Sigmoid colon (tissue), 7 donors: ENCODE results near the gene SEMA5B. TPM values are rescaled to one million over a fixed set of nuclear protein-coding genes. Genes with fewer than 3 reads are reported as not detected.

ENCODE experiments used
- DNase-seq: peaks from one replicate; pipeline ENCODE4 v3.0.0-alpha.2; 2019
- H3K27ac ChIP-seq, 4 donors: fragments of 200-600 bp; sonication (generic); one replicate each; pipeline ENCODE4 v1.5.1; 2016 to 2019; ENCODE audit warnings: mild to moderate bottlenecking in 1 of 4
- H3K27me3 ChIP-seq, 3 donors: fragments of 200-600 bp; sonication (generic); one replicate each; pipeline ENCODE4 v1.5.1; 2019; ENCODE audit warnings: mild to moderate bottlenecking in 1 of 3
- H3K36me3 ChIP-seq, 4 donors: fragments of 200-600 bp; sonication (generic); one replicate each; pipeline ENCODE4 v1.5.1; 2016 to 2019
- H3K4me1 ChIP-seq, 4 donors: fragments of 200-600 bp; sonication (generic); one replicate each; pipeline ENCODE4 v1.5.1; 2017 to 2019
- H3K4me3 ChIP-seq, 4 donors: fragments of 200-600 bp; sonication (generic); one replicate each; pipeline ENCODE4 v1.5.1; 2017 to 2019; ENCODE audit warnings: mild to moderate bottlenecking in 2 of 4, moderate library complexity in 1 of 4
- H3K9me3 ChIP-seq, 4 donors: fragments of 200-600 bp in 3 of 4; sonication (generic) in 3 of 4; one replicate each; pipeline versions ENCODE4 v1.5.1 to v1.6.1; 2013 to 2019
- CTCF ChIP-seq, 4 experiments: fragments of 450-650 bp in 3 of 4; fragments of 200-600 bp in 1 of 4; IDR thresholded peaks; one replicate each; pipeline ENCODE4 v1.5.1; 2016 to 2019; ENCODE audit warnings: antibody characterized with exemption in 4 of 4, mild to moderate bottlenecking in 3 of 4, moderate library complexity in 2 of 4
- EP300 ChIP-seq, 4 donors: sonication (generic); formaldehyde crosslinking; IDR thresholded peaks; one replicate each; pipeline ENCODE4 v1.6.1; 2017; ENCODE audit warnings: antibody characterized with exemption in 4 of 4
- POLR2A ChIP-seq, 2 donors: fragments of 450-650 bp; IDR thresholded peaks; one replicate each; pipeline ENCODE4 v1.6.1; 2016; ENCODE audit warnings: antibody characterized with exemption in 2 of 2, mild to moderate bottlenecking in 2 of 2, moderate library complexity in 2 of 2
- POLR2AphosphoS5 ChIP-seq, 4 donors: sonication (generic); formaldehyde crosslinking; IDR thresholded peaks; one replicate each; pipeline ENCODE4 v1.6.1; 2017; ENCODE audit warnings: antibody characterized with exemption in 4 of 4
- WGBS, 2 donors: extraction: QIAGEN DNeasy Blood & Tissue Kit; methylation state at CpG; one replicate each; pipeline ENCODE4 v1.1.7; 2013; 5-methylcytosine and 5-hydroxymethylcytosine counted together
- intact Hi-C: fragments of 100-400 bp; cut with DNase I; formaldehyde crosslinking; loops from one replicate; pipeline ENCODE4 v1.15.1; 2023
- polyA plus RNA-seq, 3 donors: library from polyadenylated mRNA; stranded (reverse); fragments of 200-250 nt; gene quantifications; one replicate each; pipeline ENCODE4 v1.2.3, GENCODE V29; 2013
- total RNA-seq, 4 donors: library from RNA; depleted of rRNA; stranded (reverse); fragments of >200 nt; gene quantifications; one replicate each; pipeline ENCODE4 v1.1.0, GENCODE V29; 2016
- donor health status: healthy with polysubstance abuse.
- donor health status: Bipolar disorder and iron deficiency.
- donor health status: healthy.

Gene SEMA5B
- total and polyA plus RNA-seq, 7 donors: 0.36 to 0.69 (median 0.55) TPM; not detected in 2

GRCh38 chr3:123002749-123003497 lies 24.6 kb downstream of the SEMA5B start:
- Histone ChIP-seq H3K36me3 (no peaks in the 10 kb centered on the region), H3K4me1 (no peaks in the 10 kb centered on the region), H3K27ac (no peak overlapping the region), H3K9me3 (no peaks in the 10 kb centered on the region), H3K27me3 (no peaks in the 10 kb centered on the region), H3K4me3 (no peak overlapping the region)
- WGBS, 2 donors: 73 to 75% methylated on average over 7 of the region's 7 CpGs
- DNase-seq: no peak
- TF ChIP-seq POLR2AphosphoS5 (IDR thresholded peaks at IDR 0.05) (no peak), POLR2A (IDR thresholded peaks at IDR 0.05) (no peak), EP300 (IDR thresholded peaks at IDR 0.05) (no peak), CTCF (IDR thresholded peaks at IDR 0.05) (no peak)
- intact Hi-C loops: no loop called here

GRCh38 chr3:123002100-123002748 lies 25.3 kb downstream of the SEMA5B start:
- H3K4me3 ChIP-seq: no peak overlapping the region
- no peak overlapping the region for H3K27ac ChIP-seq
- no peaks in the 10 kb centered on the region for H3K27me3 ChIP-seq
- intact Hi-C loops: no loop called here
- H3K9me3 ChIP-seq: no peaks in the 10 kb centered on the region
- no peaks in the 10 kb centered on the region for H3K36me3 ChIP-seq
- 73 to 80% methylated on average over 8 of the region's 8 CpGs for WGBS, 2 donors
- DNase-seq: no peak
- H3K4me1 ChIP-seq: no peaks in the 10 kb centered on the region
- no peak for TF ChIP-seq POLR2A (IDR thresholded peaks at IDR 0.05)
- TF ChIP-seq POLR2AphosphoS5 (IDR thresholded peaks at IDR 0.05): no peak
- TF ChIP-seq CTCF (IDR thresholded peaks at IDR 0.05): no peak
- no peak for TF ChIP-seq EP300 (IDR thresholded peaks at IDR 0.05)

GRCh38 chr3:122998856-122999255 lies 28.7 kb downstream of the SEMA5B start:
- H3K4me1 ChIP-seq: peaks cover 0 to 5% (median 3%) of the 10 kb centered on the region in 4 donors
- whole genome bisulfite sequencing, 2 donors: 91 to 94% methylated on average over 4 of the region's 4 CpGs
- no peak for DNase-seq
- intact Hi-C loops: no loop called here
- H3K4me3 ChIP-seq: no peak overlapping the region
- no peaks in the 10 kb centered on the region for H3K36me3 ChIP-seq
- no peak overlapping the region for H3K27ac ChIP-seq
- no peaks in the 10 kb centered on the region for H3K9me3 ChIP-seq
- TF ChIP-seq POLR2A (IDR thresholded peaks at IDR 0.05) (no peak), EP300 (IDR thresholded peaks at IDR 0.05) (no peak), CTCF (IDR thresholded peaks at IDR 0.05) (no peak)
- no peaks in the 10 kb centered on the region for H3K27me3 ChIP-seq

GRCh38 chr3:122998206-122998605 lies 29.4 kb downstream of the SEMA5B start:
- TF ChIP-seq CTCF (IDR thresholded peaks at IDR 0.05) (no peak), POLR2A (IDR thresholded peaks at IDR 0.05) (no peak), POLR2AphosphoS5 (IDR thresholded peaks at IDR 0.05) (no peak), EP300 (IDR thresholded peaks at IDR 0.05) (no peak)
- no peaks in the 10 kb centered on the region for H3K27me3 ChIP-seq
- H3K4me1 ChIP-seq: peaks cover 0 to 5% (median 3%) of the 10 kb centered on the region in 4 donors
- WGBS, 2 donors: 94 to 95% methylated on average over 7 of the region's 7 CpGs
- no peak overlapping the region for H3K27ac ChIP-seq
- H3K36me3 ChIP-seq: no peaks in the 10 kb centered on the region
- no peaks in the 10 kb centered on the region for H3K9me3 ChIP-seq
- intact Hi-C loops: no loop called here
- H3K4me3 ChIP-seq: no peak overlapping the region
- no peak for DNase-seq
